Tibial nerve (tissue), 4 donors: Measurements from ENCODE around the gene GPR150. TPM values are rescaled to one million over a fixed set of nuclear protein-coding genes. Genes with fewer than 3 reads are reported as not detected.

Experiments used
- DNase-seq, 2 donors: peaks; one replicate each; pipeline ENCODE4 v3.0.0-alpha.2; 2019; ENCODE audit warnings: low spot score in 2 of 2
- H3K27ac ChIP-seq, 4 donors: fragments of 200-600 bp; sonication (generic) in 3 of 4; one replicate each; pipeline ENCODE4 v1.5.1; 2017 to 2019; ENCODE audit warnings: mild to moderate bottlenecking in 1 of 4
- H3K27me3 ChIP-seq, 2 donors: fragments of 200-600 bp; sonication (generic) in 1 of 2; one replicate each; pipeline versions ENCODE4 v1.5.1 to v1.6.0; 2017 to 2019
- H3K36me3 ChIP-seq, 3 donors: fragments of 200-600 bp; sonication (generic); one replicate each; pipeline ENCODE4 v1.5.1; 2018 to 2019
- H3K4me1 ChIP-seq, 4 donors: fragments of 200-600 bp; sonication (generic) in 3 of 4; one replicate each; pipeline ENCODE4 v1.5.1; 2017 to 2019
- H3K4me3 ChIP-seq, 4 donors: fragments of 200-600 bp; sonication (generic) in 3 of 4; one replicate each; pipeline ENCODE4 v1.5.1; 2017 to 2019; ENCODE audit warnings: mild to moderate bottlenecking in 1 of 4, moderate library complexity in 1 of 4
- H3K9me3 ChIP-seq, 4 donors: fragments of 200-600 bp; sonication (generic) in 3 of 4; one replicate each; pipeline ENCODE4 v1.5.1; 2017 to 2019
- CTCF ChIP-seq, 5 experiments: fragments of 200-600 bp in 3 of 5; fragments of 450-650 bp in 2 of 5; sonication (generic) in 3 of 5; IDR thresholded peaks; one replicate each; pipeline ENCODE4 v1.5.1; 2016 to 2019; ENCODE audit warnings: antibody characterized with exemption in 5 of 5, mild to moderate bottlenecking in 3 of 5, moderate library complexity in 2 of 5
- EP300 ChIP-seq, 2 donors: sonication (generic); formaldehyde crosslinking; IDR thresholded peaks; one replicate each; pipeline ENCODE4 v1.6.1; 2017; ENCODE audit warnings: antibody characterized with exemption in 2 of 2, mild to moderate bottlenecking in 1 of 2
- POLR2A ChIP-seq, 2 donors: fragments of 450-650 bp; IDR thresholded peaks; one replicate each; pipeline ENCODE4 v1.6.1; 2017; ENCODE audit warnings: antibody characterized with exemption in 2 of 2, mild to moderate bottlenecking in 2 of 2, moderate library complexity in 2 of 2
- WGBS, 2 donors: methylation state at CpG; one replicate each; pipeline ENCODE4 v1.1.5; 2018; 5-methylcytosine and 5-hydroxymethylcytosine counted together
- total RNA-seq, 4 donors: library from RNA; depleted of rRNA; stranded (reverse); fragments of >200 nt; gene quantifications; one replicate each; pipeline ENCODE4 v1.1.0, GENCODE V29; 2016

The GPR150 gene
- total RNA-seq, 4 donors from 2014 or later: 0.44 to 3.1 (median 2.7) TPM

GRCh38 chr5:95654196-95654595 is 34.3 kb downstream of the GPR150 start:
- no peak overlapping the region for H3K27ac ChIP-seq
- WGBS, 2 donors: 94 to 97% methylated on average over 3 of the region's 3 CpGs

GRCh38 chr5:95655575-95655974 is 35.7 kb downstream of the GPR150 start:
- no peak for DNase-seq
- Histone ChIP-seq H3K27ac (no peak overlapping the region), H3K27me3 (no peaks in the 10 kb centered on the region), H3K4me3 (no peak overlapping the region), H3K36me3 (peaks cover 0 to 8% (median 0%) of the 10 kb centered on the region in 3 donors), H3K4me1 (no peaks in the 10 kb centered on the region), H3K9me3 (no peaks in the 10 kb centered on the region)
- no peak for TF ChIP-seq POLR2A (IDR thresholded peaks at IDR 0.05)
- TF ChIP-seq EP300 (IDR thresholded peaks at IDR 0.05): no peak
- no peak for TF ChIP-seq CTCF (IDR thresholded peaks at IDR 0.05)
- whole genome bisulfite sequencing, 2 donors: 88 to 90% methylated on average over 1 of the region's 1 CpG

More at GRCh38 chr5:95654196-95654595, 34.3 kb downstream of the GPR150 start:
- H3K4me3 ChIP-seq: no peak overlapping the region
- H3K9me3 ChIP-seq: no peaks in the 10 kb centered on the region
- H3K36me3 ChIP-seq: peaks cover 0 to 8% (median 0%) of the 10 kb centered on the region in 3 donors
- H3K27me3 ChIP-seq: no peaks in the 10 kb centered on the region
- TF ChIP-seq CTCF (IDR thresholded peaks at IDR 0.05): no peak
- no peak for TF ChIP-seq EP300 (IDR thresholded peaks at IDR 0.05)
- no peak for TF ChIP-seq POLR2A (IDR thresholded peaks at IDR 0.05)
- H3K4me1 ChIP-seq: no peaks in the 10 kb centered on the region
- DNase-seq: no peak

- no peaks in the 10 kb centered on the region for H3K36me3 ChIP-seq
- peaks cover 0 to 9% (median 4%) of the 10 kb centered on the region in 4 donors for H3K4me1 ChIP-seq
- no peak overlapping the region for H3K4me3 ChIP-seq
- TF ChIP-seq EP300 (IDR thresholded peaks at IDR 0.05): no peak
- no peak for TF ChIP-seq POLR2A (IDR thresholded peaks at IDR 0.05)
- no peak for TF ChIP-seq CTCF (IDR thresholded peaks at IDR 0.05)
- 88 to 92% methylated on average over 2 of the region's 2 CpGs for WGBS, 2 donors
- H3K27ac ChIP-seq: no peak overlapping the region
- no peaks in the 10 kb centered on the region for H3K9me3 ChIP-seq
- H3K27me3 ChIP-seq: no peaks in the 10 kb centered on the region
- DNase-seq: no peak
Observed at GRCh38 chr5:95660060-95660459, 40.2 kb downstream of the GPR150 start.

GRCh38 chr5:95662946-95663345 is 43.1 kb downstream of the GPR150 start:
- H3K36me3 ChIP-seq: no peaks in the 10 kb centered on the region
- H3K4me1 ChIP-seq: peaks cover 0 to 9% (median 4%) of the 10 kb centered on the region in 4 donors
- H3K4me3 ChIP-seq: no peak overlapping the region
- DNase-seq: no peak
- no peak for TF ChIP-seq CTCF (IDR thresholded peaks at IDR 0.05)
- no peaks in the 10 kb centered on the region for H3K9me3 ChIP-seq
- H3K27me3 ChIP-seq: no peaks in the 10 kb centered on the region
- H3K27ac ChIP-seq: no peak overlapping the region

GRCh38 chr5:95664204-95664786 is 44.4 kb downstream of the GPR150 start:
- no peak for TF ChIP-seq POLR2A (IDR thresholded peaks at IDR 0.05)
- TF ChIP-seq EP300 (IDR thresholded peaks at IDR 0.05): peak in 1 of 2 donors; percentile 33
- TF ChIP-seq CTCF (IDR thresholded peaks at IDR 0.05): peak; percentile 70 to 82 (median 77)
- Histone ChIP-seq H3K27me3 (no peaks in the 10 kb centered on the region), H3K4me3 (no peak overlapping the region), H3K27ac (peak overlapping the region in 2 of 4 donors; percentile 26 to 71), H3K4me1 (peaks cover 0 to 14% (median 4%) of the 10 kb centered on the region in 4 donors), H3K36me3 (no peaks in the 10 kb centered on the region), H3K9me3 (no peaks in the 10 kb centered on the region)
- peak in 1 of 2 donors; percentile 79 for DNase-seq
- 9 to 10% methylated on average over 3 of the region's 3 CpGs for WGBS, 2 donors
